Loucy (cell line): ENCODE measurements around the gene RHEX.

ENCODE experiments used
- H2AFZ ChIP-seq: fragments of 200-600 bp; sonication (generic); 2 replicates; pipeline ENCODE4 v1.6.0; 2016; ENCODE audit warnings: antibody characterized with exemption, mild to moderate bottlenecking, low read length, moderate library complexity
- H3F3A ChIP-seq: fragments of 200-600 bp; 2 replicates; pipeline ENCODE4 v1.6.0; 2016; ENCODE audit warnings: antibody characterized with exemption, low read depth, mild to moderate bottlenecking
- H3K27me3 ChIP-seq: fragments of 200-600 bp; sonication (generic); 2 replicates; pipeline ENCODE4 v1.6.1; 2014; ENCODE audit warnings: low read length, mild to moderate bottlenecking; ENCODE audit not compliant: insufficient read depth, poor library complexity, severe bottlenecking
- H3K36me3 ChIP-seq: fragments of 200-600 bp; sonication (generic); 2 replicates; pipeline ENCODE4 v1.6.1; 2016; ENCODE audit warnings: low read length; ENCODE audit not compliant: insufficient read depth
- H3K4me1 ChIP-seq: fragments of 200-600 bp; sonication (generic); 2 replicates; pipeline ENCODE4 v1.5.1; 2014; ENCODE audit warnings: low read length, mild to moderate bottlenecking; ENCODE audit not compliant: insufficient read depth, poor library complexity, severe bottlenecking
- H3K4me2 ChIP-seq: fragments of 200-600 bp; sonication (generic); 2 replicates; pipeline ENCODE4 v1.6.0; 2014; ENCODE audit warnings: antibody characterized with exemption, low read length, low read depth, mild to moderate bottlenecking; ENCODE audit not compliant: poor library complexity, severe bottlenecking
- H3K4me3 ChIP-seq: fragments of 200-600 bp; sonication (generic); 2 replicates; pipeline ENCODE4 v1.5.1; 2014; ENCODE audit warnings: low read length, mild to moderate bottlenecking, mixed read lengths; ENCODE audit not compliant: poor library complexity, severe bottlenecking
- H3K79me2 ChIP-seq: fragments of 200-600 bp; sonication (generic); 2 replicates; pipeline ENCODE4 v1.6.1; 2014; ENCODE audit warnings: low read length; ENCODE audit not compliant: insufficient read depth
- H3K9ac ChIP-seq: fragments of 200-600 bp; sonication (generic); 2 replicates; pipeline ENCODE4 v1.6.0; 2014; ENCODE audit warnings: mild to moderate bottlenecking, low read depth, low read length, moderate library complexity; ENCODE audit not compliant: poor library complexity, severe bottlenecking
- H3K9me2 ChIP-seq: fragments of 200-600 bp; sonication (generic); replicated peaks from 2 replicates; pipeline ENCODE4 v1.6.1; 2016; ENCODE audit warnings: low read depth, low read length, mixed read lengths
- H3K9me3 ChIP-seq: fragments of 200-600 bp; sonication (generic); 2 replicates; pipeline ENCODE4 v1.6.1; 2014; ENCODE audit warnings: mild to moderate bottlenecking, antibody characterized with exemption, low read length, low read depth; ENCODE audit not compliant: insufficient read depth
- H4K20me1 ChIP-seq: fragments of 200-600 bp; sonication (generic); 2 replicates; pipeline ENCODE4 v1.6.0; 2014; ENCODE audit warnings: antibody characterized with exemption, low read length, mild to moderate bottlenecking; ENCODE audit not compliant: insufficient read depth, poor library complexity, severe bottlenecking
- CTCF ChIP-seq: fragments of 200-600 bp; sonication (generic); conservative IDR thresholded peaks from 2 replicates; pipeline ENCODE4 v1.5.1; 2014; ENCODE audit warnings: mild to moderate bottlenecking, antibody characterized with exemption, low read length
- EZH2phosphoT487 ChIP-seq: fragments of 200-600 bp; IDR thresholded peaks from 2 replicates; pipeline ENCODE4 v1.6.1; 2018; ENCODE audit warnings: antibody characterized with exemption, mild to moderate bottlenecking, moderate library complexity, borderline replicate concordance

RHEX gene

GRCh38 chr1:206081856-206082255, 28.9 kb downstream of the RHEX start:
- H3K4me3 ChIP-seq: peak overlapping the region; percentile 60
- H4K20me1 ChIP-seq: no peaks in the 10 kb centered on the region
- no peaks in the 10 kb centered on the region for H3K27me3 ChIP-seq
- H3K9me2 ChIP-seq: no peaks in the 10 kb centered on the region
- H3K36me3 ChIP-seq: no peaks in the 10 kb centered on the region; the same call in 1 of the 2 replicates
- peak overlapping the region; percentile 80 for H3K4me2 ChIP-seq
- peaks cover 10% of the 10 kb centered on the region for H3F3A ChIP-seq
- H3K9ac ChIP-seq: peak overlapping the region; percentile 80
- no peak for TF ChIP-seq CTCF
- TF ChIP-seq EZH2phosphoT487: no peak
- H3K4me1 ChIP-seq: peaks cover 75% of the 10 kb centered on the region
- H2AFZ ChIP-seq: no peak overlapping the region
- H3K9me3 ChIP-seq: no peaks in the 10 kb centered on the region
- peaks cover 56% of the 10 kb centered on the region for H3K79me2 ChIP-seq

GRCh38 chr1:206082831-206083695, 30.1 kb downstream of the RHEX start:
- Histone ChIP-seq H3K79me2 (peaks cover 67% of the 10 kb centered on the region), H3K4me3 (peak overlapping the region; percentile 71), H3K36me3 (no peaks in the 10 kb centered on the region; the same call in 1 of the 2 replicates), H3K4me2 (peak overlapping the region; percentile 80), H3K27me3 (no peaks in the 10 kb centered on the region), H3K4me1 (peaks cover 77% of the 10 kb centered on the region), H3F3A (peaks cover 10% of the 10 kb centered on the region), H3K9me3 (no peaks in the 10 kb centered on the region), H3K9ac (peak overlapping the region; percentile 80), H2AFZ (no peak overlapping the region), H3K9me2 (no peaks in the 10 kb centered on the region), H4K20me1 (no peaks in the 10 kb centered on the region)
- TF ChIP-seq EZH2phosphoT487 (no peak), CTCF (no peak)

GRCh38 chr1:206083750-206084149, 30.8 kb downstream of the RHEX start:
- Histone ChIP-seq H3K4me2 (peak overlapping the region; percentile 80), H3F3A (peaks cover 10% of the 10 kb centered on the region), H3K36me3 (no peaks in the 10 kb centered on the region; the same call in 1 of the 2 replicates), H2AFZ (no peak overlapping the region), H3K4me3 (peak overlapping the region; percentile 71), H3K4me1 (peaks cover 74% of the 10 kb centered on the region), H3K9me2 (no peaks in the 10 kb centered on the region), H3K9ac (peak overlapping the region; percentile 80), H4K20me1 (no peaks in the 10 kb centered on the region), H3K27me3 (no peaks in the 10 kb centered on the region), H3K9me3 (no peaks in the 10 kb centered on the region), H3K79me2 (peaks cover 74% of the 10 kb centered on the region)
- no peak for TF ChIP-seq CTCF
- TF ChIP-seq EZH2phosphoT487: no peak
